GM10266 (cell line): Measurements from ENCODE around the gene RWDD1.

ENCODE experiments used
- DNase-seq: peaks from one replicate; pipeline ENCODE4 v3.0.0; 2012; ENCODE audit errors: extremely low spot score
- TF ChIP-seq, protein P1 (sequence below): IDR thresholded peaks from 2 replicates; pipeline ENCODE4 v1.5.1; 2012; ENCODE audit warnings: mild to moderate bottlenecking, low read depth; ENCODE audit not compliant: control insufficient read depth, insufficient read depth; ENCODE audit errors: missing control alignments

RWDD1 gene, protein sequence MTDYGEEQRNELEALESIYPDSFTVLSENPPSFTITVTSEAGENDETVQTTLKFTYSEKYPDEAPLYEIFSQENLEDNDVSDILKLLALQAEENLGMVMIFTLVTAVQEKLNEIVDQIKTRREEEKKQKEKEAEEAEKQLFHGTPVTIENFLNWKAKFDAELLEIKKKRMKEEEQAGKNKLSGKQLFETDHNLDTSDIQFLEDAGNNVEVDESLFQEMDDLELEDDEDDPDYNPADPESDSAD

DNA sequence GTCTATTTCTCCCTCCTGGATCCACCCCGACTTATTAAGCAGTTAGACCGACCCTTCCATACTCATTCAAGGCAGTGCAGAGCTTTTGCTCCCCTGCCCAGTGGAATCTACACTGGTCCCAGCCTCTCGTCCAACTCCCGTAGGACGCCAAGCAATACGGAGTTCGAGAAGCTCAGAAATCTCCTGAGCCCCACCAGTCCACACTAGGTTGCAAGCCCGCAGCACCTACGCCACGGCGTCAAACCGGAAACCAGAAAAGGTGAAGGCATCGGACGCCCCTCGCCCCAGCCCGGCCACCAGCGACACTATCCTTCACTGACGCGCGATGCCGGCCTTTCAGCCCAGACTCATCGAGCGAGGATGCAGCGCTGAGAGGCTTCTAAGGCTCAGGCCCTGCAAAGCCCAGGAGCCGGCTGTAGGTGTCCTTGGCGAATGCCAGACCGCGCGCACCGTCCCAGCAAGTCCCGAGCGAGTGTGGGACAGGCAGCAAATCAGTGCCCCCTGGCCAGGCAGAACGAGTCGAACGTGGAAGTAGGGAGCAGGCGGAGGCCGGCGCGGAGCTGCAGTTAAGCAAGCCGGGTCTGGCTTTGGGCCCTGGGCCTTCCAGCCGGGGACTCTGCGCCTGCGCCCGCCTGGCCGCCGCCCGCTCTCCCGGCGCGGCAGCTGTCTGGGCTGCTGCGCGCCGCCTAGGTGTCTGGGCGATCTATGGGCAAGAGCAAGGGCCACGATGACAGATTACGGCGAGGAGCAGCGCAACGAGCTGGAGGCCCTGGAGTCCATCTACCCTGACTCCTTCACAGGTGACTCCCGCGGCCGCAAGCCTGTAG, at the start of gene RWDD1:
Gene RWDD1 (plus strand): TSS at position 649 of the 827 bp plus-strand sequence. CDS start 79 bp downstream, at position 728.
- TF ChIP-seq, protein P1, sequence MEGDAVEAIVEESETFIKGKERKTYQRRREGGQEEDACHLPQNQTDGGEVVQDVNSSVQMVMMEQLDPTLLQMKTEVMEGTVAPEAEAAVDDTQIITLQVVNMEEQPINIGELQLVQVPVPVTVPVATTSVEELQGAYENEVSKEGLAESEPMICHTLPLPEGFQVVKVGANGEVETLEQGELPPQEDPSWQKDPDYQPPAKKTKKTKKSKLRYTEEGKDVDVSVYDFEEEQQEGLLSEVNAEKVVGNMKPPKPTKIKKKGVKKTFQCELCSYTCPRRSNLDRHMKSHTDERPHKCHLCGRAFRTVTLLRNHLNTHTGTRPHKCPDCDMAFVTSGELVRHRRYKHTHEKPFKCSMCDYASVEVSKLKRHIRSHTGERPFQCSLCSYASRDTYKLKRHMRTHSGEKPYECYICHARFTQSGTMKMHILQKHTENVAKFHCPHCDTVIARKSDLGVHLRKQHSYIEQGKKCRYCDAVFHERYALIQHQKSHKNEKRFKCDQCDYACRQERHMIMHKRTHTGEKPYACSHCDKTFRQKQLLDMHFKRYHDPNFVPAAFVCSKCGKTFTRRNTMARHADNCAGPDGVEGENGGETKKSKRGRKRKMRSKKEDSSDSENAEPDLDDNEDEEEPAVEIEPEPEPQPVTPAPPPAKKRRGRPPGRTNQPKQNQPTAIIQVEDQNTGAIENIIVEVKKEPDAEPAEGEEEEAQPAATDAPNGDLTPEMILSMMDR: peak; percentile 18
- peak; percentile 95 for DNase-seq

DNA sequence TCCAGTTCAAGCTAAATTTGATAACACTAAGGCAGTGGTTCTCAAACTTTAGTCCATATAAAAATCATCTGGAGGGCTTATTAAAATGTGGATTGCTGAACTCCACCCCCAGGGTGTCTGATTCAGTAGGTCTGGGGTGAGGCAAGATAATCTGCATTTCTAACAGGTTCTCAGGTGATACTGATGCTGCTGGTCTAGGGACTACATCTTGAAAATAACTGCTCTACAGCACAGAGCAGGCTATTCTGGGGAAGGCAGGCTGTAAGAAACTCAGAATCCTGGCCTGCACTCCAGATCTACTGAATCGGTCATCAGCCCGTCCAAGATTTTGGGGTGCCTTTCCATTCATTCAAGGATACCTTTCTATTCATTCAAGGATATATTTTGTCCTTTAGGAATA, 48.4 kb upstream of the RWDD1 start:
- no peak for DNase-seq
- TF ChIP-seq, protein P1: no peak

DNA sequence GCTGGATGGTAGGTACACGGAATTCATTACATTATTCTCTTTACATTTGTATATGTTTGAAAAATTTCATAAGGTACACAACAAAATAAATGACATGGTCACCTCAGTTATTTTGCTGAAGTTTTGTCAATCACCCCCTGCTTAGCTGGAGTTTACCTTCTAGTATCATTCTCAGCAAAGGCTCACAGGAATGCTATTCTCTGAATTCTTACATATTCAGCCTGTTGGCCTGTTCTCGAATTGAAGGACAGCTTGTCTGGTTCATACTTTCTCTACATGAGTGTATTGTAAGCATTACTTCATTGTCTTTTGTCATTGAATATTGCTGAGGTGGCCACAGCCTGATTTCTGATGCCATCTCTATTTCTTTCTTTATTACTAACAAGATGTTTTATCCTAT, 47.1 kb upstream of the RWDD1 start:
- DNase-seq: no peak
- TF ChIP-seq, protein P1: no peak

DNA sequence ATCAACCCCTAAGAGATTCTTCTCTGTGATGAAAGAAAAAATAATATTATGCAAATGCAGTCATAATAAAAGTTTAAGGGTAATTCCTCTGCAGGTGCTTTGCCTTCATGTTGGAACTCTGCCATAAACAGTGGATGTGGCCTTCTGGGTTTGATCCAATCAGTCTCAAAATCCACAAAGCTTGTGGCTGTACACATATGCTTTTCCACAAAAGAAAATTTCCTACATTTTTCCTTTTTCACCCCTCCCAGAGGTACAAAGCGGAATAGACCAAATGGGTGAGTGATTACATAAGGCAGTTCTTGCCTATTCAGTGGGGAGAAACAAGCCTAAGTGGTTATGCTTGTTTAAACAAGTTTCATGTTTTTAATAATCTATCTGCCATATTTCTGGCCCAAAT, 43.2 kb upstream of the RWDD1 start:
- TF ChIP-seq, protein P1: no peak
- DNase-seq: no peak

DNA sequence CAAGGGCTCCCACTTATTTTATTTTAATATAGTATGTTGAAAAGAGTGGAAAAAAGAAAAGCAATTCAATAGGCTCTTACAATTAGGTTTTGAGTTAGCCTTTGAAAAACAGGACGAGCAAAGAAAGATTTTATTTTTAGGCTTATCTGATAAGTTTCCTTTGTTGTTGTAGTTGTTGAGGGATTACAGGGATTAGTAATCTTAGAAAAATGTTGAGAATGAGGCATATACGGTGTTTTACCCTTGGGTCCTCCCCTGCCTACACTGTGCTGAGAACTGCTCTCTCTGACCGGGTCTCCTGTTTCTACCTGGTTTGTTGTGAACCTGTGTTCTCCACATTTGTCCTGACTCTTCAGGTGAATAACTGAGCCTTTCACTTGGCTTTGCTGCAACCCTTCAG, 42.5 kb upstream of the RWDD1 start:
- TF ChIP-seq, protein P1: no peak

DNA sequence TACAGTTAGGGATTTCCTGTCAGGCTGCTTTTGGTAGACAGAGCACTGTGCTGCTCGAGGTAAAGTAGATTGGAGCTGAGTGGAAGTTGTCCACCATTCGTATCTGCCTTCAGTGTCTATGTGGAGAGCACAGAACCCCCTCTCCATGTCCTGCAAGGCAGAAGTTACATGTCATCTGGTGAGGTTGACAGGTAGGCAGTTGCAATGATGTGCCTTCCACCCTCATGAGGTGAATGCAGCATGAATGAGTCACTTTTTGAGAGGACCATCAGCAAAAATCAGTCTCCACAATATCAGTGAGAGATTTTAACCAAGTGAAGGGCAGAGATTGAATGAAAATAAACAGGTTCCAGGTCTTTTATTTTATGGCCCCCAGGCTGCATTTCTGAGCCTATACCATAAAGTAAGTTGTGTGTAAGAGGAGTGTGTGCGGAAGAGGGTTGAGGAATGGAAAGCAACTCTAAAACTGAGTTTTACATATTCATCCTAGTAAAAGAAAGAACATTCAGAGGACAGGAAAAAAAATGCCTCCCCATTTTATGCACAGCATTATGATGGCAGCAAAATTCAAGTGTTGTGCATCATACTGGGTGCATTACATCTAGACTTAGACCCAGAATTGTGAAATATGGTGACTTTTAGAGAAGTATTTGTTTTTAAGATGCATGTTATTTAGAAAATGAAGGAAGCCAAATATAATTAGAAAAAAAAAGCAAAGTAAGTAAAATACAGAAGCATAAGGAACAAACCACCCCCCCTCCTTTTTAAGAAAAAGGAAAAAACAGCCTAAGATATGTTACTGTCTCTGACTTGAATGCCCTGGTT, 41.6 kb upstream of the RWDD1 start:
- no peak for DNase-seq
- TF ChIP-seq, protein P1: no peak

More for the DNA sequence above, 42.5 kb upstream of the RWDD1 start:
- DNase-seq: no peak
